Activated naive CD4-positive, alpha-beta T cell treated with anti-CD3 and anti-CD28 coated beads, Interleukin-2, amount 50 U/mL, for 24 hours (primary cell): ENCODE results near the gene HOXB9.

Experiments used
- H3K27ac Mint-ChIP-seq: one replicate; pipeline ENCODE4 v1.8.0; 2021; ENCODE audit warnings: mild to moderate bottlenecking, mixed read lengths
- H3K27me3 Mint-ChIP-seq: one replicate; pipeline ENCODE4 v1.8.0; 2021; ENCODE audit warnings: mixed read lengths
- H3K36me3 Mint-ChIP-seq: one replicate; pipeline ENCODE4 v1.8.0; 2021; ENCODE audit warnings: mixed read lengths
- H3K4me1 Mint-ChIP-seq: one replicate; pipeline ENCODE4 v1.8.0; 2021; ENCODE audit warnings: mixed read lengths
- H3K4me3 Mint-ChIP-seq: one replicate; pipeline ENCODE4 v1.8.0; 2021; ENCODE audit warnings: mild to moderate bottlenecking, mixed read lengths
- H3K9me3 Mint-ChIP-seq: one replicate; pipeline ENCODE4 v1.8.0; 2021; ENCODE audit warnings: mixed read lengths

The HOXB9 gene

GRCh38 chr17:48590607-48591161 lies 35.5 kb downstream of the HOXB9 start:
- Mint-ChIP-seq H3K27ac (no peak overlapping the region), H3K36me3 (no peaks in the 10 kb centered on the region), H3K4me1 (peaks cover 32% of the 10 kb centered on the region), H3K9me3 (no peaks in the 10 kb centered on the region), H3K4me3 (no peak overlapping the region), H3K27me3 (peaks cover 72% of the 10 kb centered on the region)

DNA sequence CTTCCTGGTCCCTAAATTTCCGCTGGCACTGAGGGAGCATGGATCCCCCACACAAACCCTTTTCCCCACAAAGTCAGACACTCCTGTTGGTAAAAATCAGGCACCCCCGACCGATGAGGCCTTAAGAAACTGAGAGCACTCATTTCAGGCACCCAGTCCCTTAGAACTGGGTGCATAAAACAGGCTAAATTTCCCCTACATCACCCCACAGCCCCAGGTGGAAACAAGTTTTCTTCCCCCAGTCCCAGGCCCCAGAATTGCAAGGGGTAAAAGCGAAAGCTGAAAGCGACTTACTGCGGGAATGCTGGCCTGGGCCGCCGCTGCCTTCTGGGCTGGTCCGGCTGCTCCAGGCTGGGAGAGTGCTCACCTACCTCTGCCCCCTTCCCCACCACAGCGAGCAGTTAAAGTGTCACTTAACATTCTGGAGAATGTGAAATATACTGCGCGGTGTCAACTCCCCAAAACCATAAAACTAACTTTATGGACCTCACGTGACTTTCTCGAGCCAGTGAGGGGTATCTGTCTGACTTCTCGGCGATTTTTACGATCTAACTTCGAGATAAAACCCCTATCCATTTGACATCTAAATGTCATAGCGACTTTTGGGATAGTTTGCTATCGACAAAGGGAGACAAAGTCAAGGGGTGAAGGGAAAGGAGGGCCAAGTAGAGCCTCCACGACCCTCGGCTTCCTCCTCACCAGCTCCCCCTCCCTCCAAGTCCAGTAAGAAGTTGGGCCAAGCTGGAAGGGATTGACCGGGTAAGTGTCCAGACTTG lies 36.1 kb downstream of the HOXB9 start, which contains the start of gene HOXB3:
Gene HOXB3, minus strand, starts transcription at position 411 of the 776 bp plus-strand sequence. CDS start 37,767 bp downstream, outside the sequence.
- no peak within 1 kb of the TSS for H3K27ac Mint-ChIP-seq
- peaks cover 35% of the 10 kb centered on the region for H3K4me1 Mint-ChIP-seq
- peaks cover 70% of the 10 kb centered on the region for H3K27me3 Mint-ChIP-seq
- H3K4me3 Mint-ChIP-seq: no peak within 1 kb of the TSS
- H3K9me3 Mint-ChIP-seq: no peaks in the 10 kb centered on the region
- no peaks in the 10 kb centered on the region for H3K36me3 Mint-ChIP-seq

GRCh38 chr17:48589060-48589830 lies 36.9 kb downstream of the HOXB9 start:
- H3K9me3 Mint-ChIP-seq: no peaks in the 10 kb centered on the region
- peaks cover 37% of the 10 kb centered on the region for H3K4me1 Mint-ChIP-seq
- peaks cover 69% of the 10 kb centered on the region for H3K27me3 Mint-ChIP-seq
- no peak overlapping the region for H3K4me3 Mint-ChIP-seq
- no peaks in the 10 kb centered on the region for H3K36me3 Mint-ChIP-seq
- H3K27ac Mint-ChIP-seq: no peak overlapping the region

GRCh38 chr17:48588528-48588927 lies 37.6 kb downstream of the HOXB9 start:
- H3K27me3 Mint-ChIP-seq: peaks cover 68% of the 10 kb centered on the region
- no peak overlapping the region for H3K4me3 Mint-ChIP-seq
- no peak overlapping the region for H3K27ac Mint-ChIP-seq
- H3K4me1 Mint-ChIP-seq: peaks cover 36% of the 10 kb centered on the region
- no peaks in the 10 kb centered on the region for H3K36me3 Mint-ChIP-seq
- no peaks in the 10 kb centered on the region for H3K9me3 Mint-ChIP-seq

DNA sequence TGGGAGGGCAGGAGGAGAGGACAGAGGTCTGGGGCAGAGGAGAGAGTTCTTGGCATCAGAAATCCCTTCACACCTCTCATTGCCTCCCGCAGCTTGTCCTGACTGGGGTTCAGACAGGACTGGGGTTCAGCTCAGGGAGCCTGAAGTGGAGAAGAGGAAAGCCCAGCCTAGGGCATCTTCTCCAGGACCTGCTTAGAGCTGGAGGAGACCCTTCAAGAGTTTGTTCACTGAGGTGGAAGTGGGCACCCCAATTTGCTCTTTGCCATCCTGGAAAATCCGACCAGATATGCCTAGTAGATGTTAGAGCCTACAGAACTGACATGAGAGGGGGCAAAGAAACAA lies 38.1 kb downstream of the HOXB9 start:
- peaks cover 66% of the 10 kb centered on the region for H3K27me3 Mint-ChIP-seq
- H3K4me1 Mint-ChIP-seq: peaks cover 35% of the 10 kb centered on the region
- H3K4me3 Mint-ChIP-seq: no peak overlapping the region
- no peaks in the 10 kb centered on the region for H3K36me3 Mint-ChIP-seq
- H3K27ac Mint-ChIP-seq: no peak overlapping the region
- no peaks in the 10 kb centered on the region for H3K9me3 Mint-ChIP-seq

DNA sequence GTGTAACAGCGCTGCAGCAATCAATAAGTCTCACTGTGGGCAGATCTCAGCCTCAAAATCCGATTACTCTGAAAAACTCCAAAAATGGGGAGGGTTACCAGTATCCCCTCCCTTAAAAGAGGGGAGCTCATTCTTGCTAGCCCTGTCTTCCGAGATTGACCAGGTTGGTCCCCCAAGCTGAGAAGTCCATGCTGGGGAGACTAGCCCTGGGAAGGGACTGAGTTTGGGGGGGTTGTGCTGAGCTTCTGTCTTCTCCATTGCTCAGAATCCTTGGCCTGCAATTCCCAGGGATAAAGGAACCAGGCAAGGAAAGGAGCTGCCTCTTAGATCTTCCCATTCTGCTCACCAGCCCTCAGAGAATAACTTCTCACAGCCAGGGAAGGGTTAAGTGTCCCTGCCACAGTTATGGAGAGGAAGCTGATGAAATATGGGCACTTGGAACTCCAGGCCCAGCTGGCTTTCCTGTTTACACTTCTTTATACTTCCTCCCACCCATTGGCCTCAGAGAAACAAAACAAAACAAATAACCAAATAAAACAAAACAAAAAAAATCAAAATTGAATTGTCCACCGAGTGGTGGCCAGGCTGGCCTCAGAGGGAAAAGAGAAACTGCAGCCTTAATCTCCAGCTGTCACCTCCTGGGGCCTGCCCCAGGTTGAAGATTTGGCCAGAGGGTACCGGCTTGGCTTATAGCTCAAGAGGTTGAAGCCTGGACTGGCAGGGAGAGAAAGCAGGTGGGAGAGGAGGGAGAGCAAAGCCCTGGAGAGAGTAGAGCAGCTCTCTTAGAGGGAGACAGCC lies 38.7 kb downstream of the HOXB9 start:
- H3K4me3 Mint-ChIP-seq: peak overlapping the region; percentile 26
- H3K4me1 Mint-ChIP-seq: peaks cover 35% of the 10 kb centered on the region
- H3K9me3 Mint-ChIP-seq: no peaks in the 10 kb centered on the region
- peak overlapping the region; percentile 70 for H3K27ac Mint-ChIP-seq
- no peaks in the 10 kb centered on the region for H3K36me3 Mint-ChIP-seq
- peaks cover 64% of the 10 kb centered on the region for H3K27me3 Mint-ChIP-seq

DNA sequence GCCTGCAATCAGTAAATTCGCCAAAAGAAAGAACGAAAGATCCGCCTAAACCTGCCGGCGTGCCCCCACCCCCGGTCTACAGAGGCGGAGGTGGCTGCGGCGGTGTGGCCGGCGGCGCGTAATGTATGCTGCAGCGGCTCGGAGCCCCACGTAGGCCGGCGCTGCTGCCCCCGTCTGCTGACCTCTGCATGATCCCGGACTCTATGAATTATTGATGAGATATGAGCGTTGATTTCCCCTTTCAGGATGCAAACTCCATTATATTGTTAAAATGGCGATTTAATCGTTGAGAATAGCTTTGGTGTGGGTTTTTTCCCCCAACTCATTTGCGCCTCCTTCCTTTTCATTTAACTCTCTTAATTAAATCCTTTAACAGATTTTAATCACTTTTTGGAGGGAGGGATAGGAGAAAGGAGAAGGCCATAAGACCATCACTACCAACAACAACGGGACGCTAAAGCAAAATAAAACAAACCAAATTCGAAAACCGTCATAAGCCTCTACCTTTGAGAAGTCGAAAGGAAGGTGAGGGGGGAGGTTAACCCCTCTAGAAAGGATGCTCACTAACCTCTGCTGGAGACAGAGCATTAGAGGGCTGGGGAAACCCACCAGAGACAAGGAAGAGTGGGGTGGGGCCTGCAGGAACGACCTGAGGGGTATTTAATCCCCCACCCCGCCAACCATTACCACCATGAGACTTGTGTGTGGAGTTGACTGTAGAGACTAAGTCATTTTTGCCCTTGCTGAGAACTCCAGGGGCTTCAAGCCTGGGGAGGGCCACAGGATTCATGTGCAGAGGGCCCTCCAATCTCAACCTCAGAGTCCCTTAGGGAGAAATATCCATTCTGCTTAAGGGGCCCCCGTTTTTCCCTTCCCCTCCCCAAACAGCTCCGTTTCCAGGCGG lies 39.6 kb downstream of the HOXB9 start:
- Mint-ChIP-seq H3K36me3 (no peaks in the 10 kb centered on the region), H3K9me3 (no peaks in the 10 kb centered on the region), H3K27ac (no peak overlapping the region), H3K27me3 (peaks cover 65% of the 10 kb centered on the region), H3K4me1 (peaks cover 38% of the 10 kb centered on the region), H3K4me3 (peak overlapping the region; percentile 95)

DNA sequence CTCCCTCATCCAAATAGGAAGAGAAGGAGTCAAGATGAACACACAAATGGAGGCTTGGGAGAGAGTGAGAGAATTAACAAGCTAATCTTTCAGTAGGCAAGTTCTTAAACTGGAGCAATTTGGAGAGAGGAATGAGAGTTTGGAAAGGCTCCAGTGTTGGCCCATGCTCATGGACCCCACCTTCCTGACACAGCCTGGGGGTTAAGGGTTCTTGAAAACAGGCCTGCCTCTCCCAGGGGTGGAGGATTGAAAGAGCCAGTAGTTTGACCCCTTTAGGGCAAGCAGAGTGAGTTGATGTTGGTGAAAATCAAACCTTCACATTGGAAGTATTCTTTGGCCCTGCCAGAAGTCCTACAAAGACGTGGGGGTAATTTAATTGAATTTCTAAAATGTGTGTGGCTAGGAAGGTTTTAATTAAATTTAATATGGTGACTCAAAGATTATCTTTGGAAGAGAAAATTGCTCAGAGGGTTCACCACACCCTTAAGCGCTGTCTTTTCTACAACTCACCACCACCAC lies 41.9 kb downstream of the HOXB9 start:
- Mint-ChIP-seq H3K4me3 (peak overlapping the region; percentile 28), H3K27me3 (peaks cover 67% of the 10 kb centered on the region), H3K4me1 (peaks cover 56% of the 10 kb centered on the region), H3K27ac (peak overlapping the region; percentile 4), H3K36me3 (peaks cover 1% of the 10 kb centered on the region), H3K9me3 (no peaks in the 10 kb centered on the region)

DNA sequence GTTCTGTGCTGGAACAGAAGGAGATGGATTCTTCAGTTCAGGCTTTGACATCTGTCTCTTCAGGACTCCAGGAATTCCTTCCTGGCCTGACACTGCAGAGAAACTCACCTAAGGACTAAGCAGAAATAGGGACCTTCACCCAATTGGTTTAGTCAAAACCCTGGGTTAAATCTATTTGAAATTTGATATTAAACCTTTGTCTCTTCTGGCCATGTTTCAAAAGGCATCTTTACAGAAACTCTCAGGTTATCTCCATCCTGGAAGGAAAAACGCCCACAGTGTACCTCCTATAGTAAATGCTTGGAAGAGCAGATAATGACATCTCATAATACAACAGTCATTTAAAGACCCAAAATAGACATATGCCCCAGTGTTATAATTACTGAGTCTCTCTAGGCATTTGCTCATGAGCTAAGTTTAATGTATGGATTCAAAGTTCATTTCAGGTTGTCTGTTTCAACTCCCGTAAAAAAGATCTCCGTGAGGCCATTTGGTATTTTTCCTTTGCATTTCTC lies 42.4 kb downstream of the HOXB9 start:
- Mint-ChIP-seq H3K4me3 (peak overlapping the region; percentile 28), H3K27me3 (peaks cover 71% of the 10 kb centered on the region), H3K9me3 (no peaks in the 10 kb centered on the region), H3K36me3 (peaks cover 1% of the 10 kb centered on the region), H3K27ac (no peak overlapping the region), H3K4me1 (peaks cover 61% of the 10 kb centered on the region)

- H3K27ac Mint-ChIP-seq: peak overlapping the region; percentile 74
- H3K4me1 Mint-ChIP-seq: peaks cover 67% of the 10 kb centered on the region
- H3K27me3 Mint-ChIP-seq: peaks cover 64% of the 10 kb centered on the region
- no peaks in the 10 kb centered on the region for H3K9me3 Mint-ChIP-seq
- H3K4me3 Mint-ChIP-seq: peak overlapping the region; percentile 81
- peaks cover 1% of the 10 kb centered on the region for H3K36me3 Mint-ChIP-seq
These were observed 43.4 kb downstream of the HOXB9 start for GRCh38 chr17:48582750-48583069.

DNA sequence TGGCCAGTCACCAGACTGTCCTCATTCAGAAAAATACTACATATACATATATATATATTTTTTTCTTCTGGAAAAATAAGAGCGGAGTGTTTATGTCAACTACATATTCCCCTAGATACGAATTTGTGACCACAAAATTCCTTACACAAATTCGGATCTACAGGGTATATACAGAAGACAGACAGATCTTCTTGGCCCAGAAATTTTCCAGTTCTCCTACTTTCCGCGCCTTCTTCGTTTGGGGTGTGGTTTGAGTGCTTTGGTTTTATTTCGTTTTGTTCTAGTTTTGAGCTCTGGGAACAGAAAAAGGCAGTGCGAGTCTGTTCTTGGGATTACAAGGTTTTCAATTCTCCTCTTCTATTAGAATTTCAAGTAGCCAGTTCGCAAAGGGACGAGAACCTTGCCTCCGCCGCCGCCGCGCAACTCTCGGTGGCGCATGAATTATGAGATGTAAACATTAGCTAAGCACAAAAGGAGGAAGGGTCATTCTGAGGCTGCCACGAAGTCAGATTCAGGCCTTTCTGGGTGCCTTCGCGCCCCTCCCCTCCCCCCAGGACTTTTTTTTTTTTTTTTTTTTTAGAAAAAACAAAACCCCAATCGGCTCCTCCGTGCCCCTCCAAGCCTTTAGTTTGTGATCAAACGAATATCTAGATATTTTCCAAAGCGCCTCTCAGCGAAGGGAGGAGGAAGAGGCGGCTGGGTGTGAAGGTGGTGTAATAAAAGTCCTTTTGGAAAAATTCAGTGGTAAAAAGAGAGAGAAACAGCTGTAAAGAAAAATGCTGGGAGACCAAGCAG lies 46.2 kb downstream of the HOXB9 start:
- Mint-ChIP-seq H3K4me3 (peak overlapping the region; percentile 91), H3K27ac (peak overlapping the region; percentile 63), H3K9me3 (no peaks in the 10 kb centered on the region), H3K36me3 (peaks cover 1% of the 10 kb centered on the region), H3K4me1 (peaks cover 63% of the 10 kb centered on the region), H3K27me3 (peaks cover 42% of the 10 kb centered on the region)

DNA sequence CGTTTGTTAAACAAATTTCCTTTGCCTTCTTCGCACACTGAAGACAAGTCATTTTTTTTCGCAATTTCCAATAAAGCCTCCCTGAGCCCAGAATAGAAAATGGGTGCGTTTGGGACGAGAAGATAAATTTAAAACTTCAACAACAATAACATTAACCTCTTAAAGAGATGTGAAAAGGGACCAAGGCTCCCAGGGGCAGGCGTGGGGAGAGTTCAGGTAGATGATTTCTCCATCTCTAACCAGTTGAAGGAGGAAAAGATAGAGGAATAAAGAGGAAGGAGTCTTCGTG lies 46.7 kb downstream of the HOXB9 start:
- peak overlapping the region; percentile 91 for H3K4me3 Mint-ChIP-seq
- peak overlapping the region; percentile 63 for H3K27ac Mint-ChIP-seq
- peaks cover 1% of the 10 kb centered on the region for H3K36me3 Mint-ChIP-seq
- peaks cover 61% of the 10 kb centered on the region for H3K4me1 Mint-ChIP-seq
- H3K27me3 Mint-ChIP-seq: peaks cover 42% of the 10 kb centered on the region
- no peaks in the 10 kb centered on the region for H3K9me3 Mint-ChIP-seq

- peaks cover 1% of the 10 kb centered on the region for H3K36me3 Mint-ChIP-seq
- H3K27me3 Mint-ChIP-seq: peaks cover 39% of the 10 kb centered on the region
- peak overlapping the region; percentile 77 for H3K27ac Mint-ChIP-seq
- no peaks in the 10 kb centered on the region for H3K9me3 Mint-ChIP-seq
- peaks cover 64% of the 10 kb centered on the region for H3K4me1 Mint-ChIP-seq
- peak overlapping the region; percentile 91 for H3K4me3 Mint-ChIP-seq
These were observed 47.3 kb downstream of the HOXB9 start for GRCh38 chr17:48578616-48579470.
